Activated CD8-positive, alpha-beta T cell treated with anti-CD3 and anti-CD28 coated beads, Interleukin-2, amount 10 ng/mL, durations not matched to agents 7 days and 5 days (primary cell): ENCODE results near the gene SLC6A3. TPM values are rescaled to one million over a fixed set of nuclear protein-coding genes. Genes with fewer than 3 reads are reported as not detected.
"Not testable (repeated sequence)": the region's sequence is repeated elsewhere in the genome, so short reads cannot be mapped to it uniquely, and the experiment has no call there.

Source experiments
- ATAC-seq: fragments of 150-1000 bp; cut with Tn5 transposase; one replicate; pipeline ENCODE4 v1.10.0; 2021; ENCODE audit warnings: moderate library complexity
- CTCF ChIA-PET: fragments of 350-600 bp; sonication (Branson Sonifier 250); formaldehyde crosslinking; loops from one replicate; lab custom pipeline; 2021; ENCODE audit warnings: antibody characterized with exemption; lab: Charles Lee
- POLR2A ChIA-PET: fragments of 350-600 bp; sonication (Branson Sonifier 250); formaldehyde crosslinking; loops from one replicate; lab custom pipeline; 2021; ENCODE audit warnings: antibody characterized with exemption; lab: Charles Lee
- DNase-seq: peaks from one replicate; pipeline ENCODE4 v3.0.0-alpha.2; 2020
- H3K27ac Mint-ChIP-seq: one replicate; pipeline ENCODE4 v1.8.0; 2021; ENCODE audit warnings: mild to moderate bottlenecking, mixed read lengths
- H3K27me3 Mint-ChIP-seq: one replicate; pipeline ENCODE4 v1.8.0; 2021; ENCODE audit warnings: low read depth, mixed read lengths
- H3K36me3 Mint-ChIP-seq: one replicate; pipeline ENCODE4 v1.8.0; 2021; ENCODE audit warnings: low read depth, mixed read lengths
- H3K4me1 Mint-ChIP-seq: one replicate; pipeline ENCODE4 v1.8.0; 2021; ENCODE audit warnings: low read depth, mixed read lengths
- H3K4me3 Mint-ChIP-seq: one replicate; pipeline ENCODE4 v1.8.0; 2021; ENCODE audit warnings: mild to moderate bottlenecking, mixed read lengths
- H3K9me3 Mint-ChIP-seq: one replicate; pipeline ENCODE4 v1.8.0; 2022; ENCODE audit warnings: mixed read lengths; ENCODE audit not compliant: insufficient read depth
- total RNA-seq, 2 experiments: library from RNA; stranded (reverse); gene quantifications; one replicate each; pipeline ENCODE4 v1.2.3, GENCODE V29; 2021

Gene SLC6A3
- total RNA-seq, 2 experiments from 2014 or later, result not detected

GRCh38 chr5:1374030-1374678, 71.1 kb downstream of the SLC6A3 start:
- ATAC-seq, result no peak
- Mint-ChIP-seq H3K9me3 (no peaks in the 10 kb centered on the region), H3K4me1 (no peaks in the 10 kb centered on the region), H3K36me3 (no peaks in the 10 kb centered on the region), H3K4me3 (no peak overlapping the region), H3K27ac (no peak overlapping the region), H3K27me3 (peaks cover 2% of the 10 kb centered on the region)
- DNase-seq, result no peak
- CTCF ChIA-PET, result no interaction called here
- POLR2A ChIA-PET, result no interaction called here

- H3K4me1 Mint-ChIP-seq, result not testable (repeated sequence)
Measured at GRCh38 chr5:1371972-1372342, 73.3 kb downstream of the SLC6A3 start.

GRCh38 chr5:1371218-1371971, 73.8 kb downstream of the SLC6A3 start:
- H3K9me3 Mint-ChIP-seq, result no peaks in the 10 kb centered on the region
- no peaks in the 10 kb centered on the region for H3K4me1 Mint-ChIP-seq
- no peaks in the 10 kb centered on the region for H3K36me3 Mint-ChIP-seq
- POLR2A ChIA-PET, result no interaction called here
- no peak overlapping the region for H3K4me3 Mint-ChIP-seq
- peaks cover 5% of the 10 kb centered on the region for H3K27me3 Mint-ChIP-seq
- CTCF ChIA-PET, result interaction anchor here (1.3 kb wide), 1 partner anchor 9 kb away, joined by 5 read pairs; no protein-coding TSS in a partner anchor
- DNase-seq, result no peak
- ATAC-seq, result no peak
- H3K27ac Mint-ChIP-seq, result no peak overlapping the region

More at GRCh38 chr5:1371972-1372342, 73.3 kb downstream of the SLC6A3 start:
- DNase-seq, H3K4me3 Mint-ChIP-seq, H3K27me3 Mint-ChIP-seq, H3K9me3 Mint-ChIP-seq, H3K36me3 Mint-ChIP-seq, POLR2A ChIA-PET, ATAC-seq, H3K27ac Mint-ChIP-seq: not testable (repeated sequence)
- CTCF ChIA-PET, result interaction anchor here (1.3 kb wide), 1 partner anchor 8 kb away, joined by 5 read pairs; no protein-coding TSS in a partner anchor

GRCh38 chr5:1370006-1370405, 75.2 kb downstream of the SLC6A3 start:
- Mint-ChIP-seq H3K27me3 (peaks cover 10% of the 10 kb centered on the region), H3K27ac (no peak overlapping the region), H3K4me3 (no peak overlapping the region), H3K4me1 (no peaks in the 10 kb centered on the region), H3K36me3 (no peaks in the 10 kb centered on the region), H3K9me3 (no peaks in the 10 kb centered on the region)
- no peak for ATAC-seq
- ChIA-PET POLR2A (no interaction called here), CTCF (interaction anchor here (1.4 kb wide), 1 partner anchor 10 kb away, joined by 4 read pairs; no protein-coding TSS in a partner anchor)
- DNase-seq, result no peak

- no peak overlapping the region for H3K4me3 Mint-ChIP-seq
- DNase-seq (no peak), ATAC-seq (no peak)
- H3K9me3 Mint-ChIP-seq, result no peaks in the 10 kb centered on the region
- H3K27me3 Mint-ChIP-seq, result peaks cover 13% of the 10 kb centered on the region
- H3K4me1 Mint-ChIP-seq, result no peaks in the 10 kb centered on the region
- POLR2A ChIA-PET, result no interaction called here
- H3K36me3 Mint-ChIP-seq, result no peaks in the 10 kb centered on the region
- CTCF ChIA-PET, result no interaction called here
- no peak overlapping the region for H3K27ac Mint-ChIP-seq
Measured at GRCh38 chr5:1368756-1369155, 76.5 kb downstream of the SLC6A3 start.

GRCh38 chr5:1368236-1368635, 77.0 kb downstream of the SLC6A3 start:
- ChIA-PET POLR2A (no interaction called here), CTCF (no interaction called here)
- Mint-ChIP-seq H3K9me3 (no peaks in the 10 kb centered on the region), H3K36me3 (no peaks in the 10 kb centered on the region), H3K27me3 (peaks cover 16% of the 10 kb centered on the region), H3K4me3 (no peak overlapping the region), H3K4me1 (no peaks in the 10 kb centered on the region), H3K27ac (no peak overlapping the region)
- ATAC-seq, result no peak
- no peak for DNase-seq

- H3K36me3 Mint-ChIP-seq, result no peaks in the 10 kb centered on the region
- ATAC-seq (no peak), DNase-seq (no peak)
- no peaks in the 10 kb centered on the region for H3K4me1 Mint-ChIP-seq
- CTCF ChIA-PET, result no interaction called here
- H3K9me3 Mint-ChIP-seq, result no peaks in the 10 kb centered on the region
- POLR2A ChIA-PET, result no interaction called here
- H3K27me3 Mint-ChIP-seq, result peaks cover 16% of the 10 kb centered on the region
- H3K4me3 Mint-ChIP-seq, result no peak overlapping the region
- no peak overlapping the region for H3K27ac Mint-ChIP-seq
Measured at GRCh38 chr5:1367149-1367548, 78.1 kb downstream of the SLC6A3 start.

- Mint-ChIP-seq H3K27me3 (peaks cover 14% of the 10 kb centered on the region), H3K36me3 (no peaks in the 10 kb centered on the region), H3K9me3 (no peaks in the 10 kb centered on the region), H3K27ac (no peak overlapping the region), H3K4me1 (no peaks in the 10 kb centered on the region), H3K4me3 (no peak overlapping the region)
- no peak for DNase-seq
- POLR2A ChIA-PET, result no interaction called here
- CTCF ChIA-PET, result no interaction called here
- ATAC-seq, result no peak
Measured at GRCh38 chr5:1366514-1366913, 78.7 kb downstream of the SLC6A3 start.

GRCh38 chr5:1364211-1364610, 81.0 kb downstream of the SLC6A3 start:
- H3K4me1 Mint-ChIP-seq, result no peaks in the 10 kb centered on the region
- CTCF ChIA-PET, result interaction anchor here (1.0 kb wide), 1 partner anchor 16 kb away, joined by 5 read pairs; no protein-coding TSS in a partner anchor

GRCh38 chr5:1363581-1363980, 81.7 kb downstream of the SLC6A3 start:
- ChIA-PET CTCF (interaction anchor here (1.0 kb wide), 1 partner anchor 17 kb away, joined by 5 read pairs; no protein-coding TSS in a partner anchor), POLR2A (interaction anchor here (0.9 kb wide), 1 partner anchor 22 kb away, joined by 4 read pairs; no protein-coding TSS in a partner anchor)
- Mint-ChIP-seq H3K27ac (no peak overlapping the region), H3K4me1 (no peaks in the 10 kb centered on the region), H3K27me3 (peaks cover 11% of the 10 kb centered on the region), H3K9me3 (no peaks in the 10 kb centered on the region), H3K36me3 (no peaks in the 10 kb centered on the region), H3K4me3 (no peak overlapping the region)
- DNase-seq, result no peak
- ATAC-seq, result no peak

More at GRCh38 chr5:1364211-1364610, 81.0 kb downstream of the SLC6A3 start:
- no peak overlapping the region for H3K27ac Mint-ChIP-seq
- POLR2A ChIA-PET, result interaction anchor here (0.9 kb wide), 1 partner anchor 22 kb away, joined by 4 read pairs; no protein-coding TSS in a partner anchor
- no peak for DNase-seq
- H3K27me3 Mint-ChIP-seq, result peaks cover 14% of the 10 kb centered on the region
- ATAC-seq, result no peak
- no peaks in the 10 kb centered on the region for H3K36me3 Mint-ChIP-seq
- no peaks in the 10 kb centered on the region for H3K9me3 Mint-ChIP-seq
- no peak overlapping the region for H3K4me3 Mint-ChIP-seq

GRCh38 chr5:1363160-1363559, 82.1 kb downstream of the SLC6A3 start:
- ATAC-seq (no peak), DNase-seq (no peak)
- H3K27ac Mint-ChIP-seq, result no peak overlapping the region
- ChIA-PET POLR2A (no interaction called here), CTCF (no interaction called here)
- no peaks in the 10 kb centered on the region for H3K36me3 Mint-ChIP-seq
- no peaks in the 10 kb centered on the region for H3K4me1 Mint-ChIP-seq
- no peak overlapping the region for H3K4me3 Mint-ChIP-seq
- peaks cover 11% of the 10 kb centered on the region for H3K27me3 Mint-ChIP-seq
- no peaks in the 10 kb centered on the region for H3K9me3 Mint-ChIP-seq
